Daoy (cell line): Measurements from ENCODE around the gene ACVR1C. TPM values are rescaled to one million over a fixed set of nuclear protein-coding genes. Genes with fewer than 3 reads are reported as not detected.
A peak's percentile ranks its signal among the peaks of the same experiment; 100 is the strongest.

Experiments
- DNase-seq: peaks from one replicate; pipeline ENCODE4 v3.0.0-alpha.2; 2015; ENCODE audit warnings: low read depth
- total RNA-seq: library from RNA; depleted of rRNA; stranded (reverse); fragments of >200 nt; shearing (Covaris generic); gene quantifications from 2 replicates; pipeline ENCODE4 v1.2.3, GENCODE V29; 2014; rRNA removed

The ACVR1C gene
- total RNA-seq, 1 experiment from 2014 or later, result 0.34 TPM

- DNase-seq, result no peak
These were observed 130.9 kb downstream of the ACVR1C start for GRCh38 chr2:157497638-157498314.

GRCh38 chr2:157492189-157492773 is 136.4 kb downstream of the ACVR1C start:
- DNase-seq, result peak; percentile 51

DNA sequence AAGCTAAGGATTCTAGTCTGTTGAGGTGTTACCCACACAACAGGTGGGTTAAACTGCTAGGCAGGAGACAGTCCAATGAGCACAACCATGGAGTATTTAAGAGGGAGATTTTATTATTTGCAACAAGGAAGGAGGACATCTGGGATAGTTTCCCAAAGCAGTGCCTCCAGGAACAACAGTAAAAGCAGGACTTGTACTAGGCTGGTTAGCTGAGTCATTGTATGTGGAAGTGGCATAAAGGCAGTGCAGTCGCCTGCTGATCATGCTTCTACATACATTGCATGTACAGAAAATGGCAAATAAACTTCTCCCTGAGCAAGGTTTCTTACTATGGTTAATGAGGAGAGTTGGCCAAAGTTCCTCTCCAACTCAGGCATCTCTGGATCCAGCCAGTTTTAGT is 138.7 kb downstream of the ACVR1C start:
- no peak for DNase-seq

GRCh38 chr2:157488877-157489276 is 139.8 kb downstream of the ACVR1C start:
- peak; percentile 26 for DNase-seq

- DNase-seq, result no peak
These were observed 140.9 kb downstream of the ACVR1C start for GRCh38 chr2:157487747-157488146.

GRCh38 chr2:157487271-157487610 is 141.4 kb downstream of the ACVR1C start:
- no peak for DNase-seq

DNA sequence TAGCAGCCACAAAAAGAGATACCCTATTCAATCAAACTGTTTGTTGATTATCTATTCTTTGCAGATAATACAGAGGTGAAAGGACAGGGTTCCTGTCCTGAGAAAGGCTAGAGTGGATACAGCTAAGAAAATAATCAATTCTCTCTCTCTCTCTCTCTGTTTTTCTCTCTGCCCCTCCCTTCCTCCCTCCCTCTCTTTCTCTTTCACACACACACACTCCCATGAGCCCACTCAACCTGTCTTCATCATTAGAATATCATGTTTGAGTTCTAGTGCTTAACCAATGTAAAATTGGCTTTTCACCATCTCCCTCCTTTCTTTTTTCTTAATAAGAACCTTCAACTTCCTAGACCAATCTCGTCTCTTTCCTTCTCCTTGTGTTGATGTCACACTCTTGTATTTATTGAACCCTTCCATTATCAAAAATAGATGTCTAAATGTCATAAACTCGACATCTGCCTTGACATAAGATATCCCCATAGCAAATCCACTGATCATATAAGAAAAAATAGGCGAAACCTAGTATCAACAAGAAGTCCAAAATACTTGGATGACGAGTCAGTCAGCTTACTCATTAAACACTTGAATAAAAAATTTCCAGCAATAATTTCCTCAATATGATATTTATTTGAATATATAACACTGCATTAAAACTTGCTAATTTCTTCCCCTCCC is 141.9 kb downstream of the ACVR1C start:
- no peak for DNase-seq

DNA sequence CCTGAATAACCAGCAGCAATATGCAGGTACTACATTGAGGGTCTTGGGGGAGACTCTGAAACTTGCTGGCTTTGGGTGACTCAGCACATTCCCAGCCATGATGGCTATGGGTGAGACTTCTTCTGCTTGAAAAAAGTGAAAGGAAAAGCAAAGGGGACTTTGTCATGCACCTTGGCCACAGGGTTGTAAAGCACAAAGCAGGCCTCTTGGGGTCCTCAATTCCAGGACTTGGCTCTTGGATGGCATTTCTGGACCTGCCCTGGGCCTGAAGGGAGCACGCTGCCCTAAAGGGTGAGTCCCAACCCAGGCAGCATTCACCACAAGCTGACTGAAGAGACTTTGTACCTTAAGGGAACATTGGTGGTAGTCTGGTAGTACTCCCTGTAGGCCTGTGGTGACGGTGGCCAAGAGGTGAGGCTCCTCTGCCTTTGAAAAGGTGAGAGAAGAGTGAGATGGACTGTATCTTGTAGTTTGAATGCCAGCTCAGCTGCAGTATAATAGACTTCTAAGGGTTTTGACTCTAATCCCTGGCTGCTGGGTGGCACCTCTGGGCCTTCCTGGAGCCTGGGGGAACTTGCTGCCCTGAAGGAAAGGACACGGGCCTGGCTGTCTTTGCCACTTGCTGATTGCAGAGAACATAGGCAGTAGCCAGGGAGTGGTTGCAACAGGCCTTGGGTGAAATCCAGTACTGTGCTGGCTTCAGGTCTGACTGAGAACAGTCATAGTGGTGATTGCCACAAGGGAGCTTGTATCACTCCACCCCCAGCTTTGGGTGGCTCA is 148.3 kb downstream of the ACVR1C start:
- no peak for DNase-seq

DNA sequence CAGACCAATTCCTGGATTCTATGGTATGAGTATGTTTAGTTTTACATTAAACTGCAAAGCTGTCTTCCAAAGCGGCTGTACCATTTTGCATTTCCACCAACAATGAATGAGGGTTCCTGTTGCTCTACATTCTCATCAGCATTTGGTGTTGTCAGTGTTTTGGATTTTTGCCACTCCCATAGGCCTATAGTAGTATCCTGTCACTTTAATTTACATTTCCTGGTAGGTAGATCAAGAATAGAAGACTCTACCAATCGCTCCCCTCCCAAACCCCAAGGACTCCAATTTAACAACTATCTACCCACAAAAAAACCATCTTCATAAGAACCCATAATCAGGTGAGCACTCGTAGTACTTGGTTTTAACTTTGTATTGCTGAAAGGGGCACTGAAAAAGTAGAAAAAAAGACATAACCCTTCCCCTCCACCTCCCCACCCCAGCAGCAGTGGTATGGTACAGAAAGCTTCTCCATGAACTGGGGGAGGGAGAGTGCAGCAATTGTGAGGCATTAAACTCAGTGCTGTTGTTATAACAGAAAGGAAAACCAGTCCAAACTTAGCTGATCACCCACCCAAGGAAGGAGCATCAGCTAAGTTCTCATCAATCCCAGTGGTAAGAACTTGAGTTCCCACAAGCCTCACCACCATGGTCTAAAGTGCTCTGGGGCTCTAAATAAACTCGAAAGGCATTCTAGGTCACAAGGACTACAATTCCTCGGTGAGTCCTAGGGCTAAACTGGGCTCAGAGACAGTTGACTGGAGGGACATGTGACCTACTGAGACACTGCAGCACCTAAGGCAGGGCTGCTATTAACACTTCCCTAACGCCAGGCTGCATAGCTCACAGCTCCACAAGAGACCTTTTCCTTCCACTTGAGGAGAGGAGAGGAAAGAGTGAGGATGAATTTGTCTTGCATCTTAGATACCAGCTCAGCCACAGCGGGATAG is 149.3 kb downstream of the ACVR1C start:
- no peak for DNase-seq

GRCh38 chr2:157477919-157478318 is 150.7 kb downstream of the ACVR1C start:
- DNase-seq, result no peak

GRCh38 chr2:157476953-157477709 is 151.5 kb downstream of the ACVR1C start:
- no peak for DNase-seq

Other genes starting within 250 kb of the ACVR1C start
- 3.1 and 5.9 TPM in 2 replicates for gene CYTIP, start 184.8 kb downstream of the ACVR1C start, total RNA-seq
- 7.2 and 11.3 TPM in 2 replicates for gene ACVR1, start 247.5 kb upstream of the ACVR1C start, total RNA-seq